KG1 (cell line): ENCODE data around the gene NLK.
"Not testable (repeated sequence)": the region's sequence is repeated elsewhere in the genome, so short reads cannot be mapped to it uniquely, and the experiment has no call there.

Experiments used
- DNase-seq: peaks from one replicate; lab custom pipeline; 2025; lab: John Stamatoyannopoulos, UW

NLK gene

GRCh38 chr17:28196636-28197035, 154.2 kb downstream of the NLK start:
- DNase-seq, result no peak

- no peak for DNase-seq
Measured at GRCh38 chr17:28199115-28199514, 156.6 kb downstream of the NLK start.

DNA sequence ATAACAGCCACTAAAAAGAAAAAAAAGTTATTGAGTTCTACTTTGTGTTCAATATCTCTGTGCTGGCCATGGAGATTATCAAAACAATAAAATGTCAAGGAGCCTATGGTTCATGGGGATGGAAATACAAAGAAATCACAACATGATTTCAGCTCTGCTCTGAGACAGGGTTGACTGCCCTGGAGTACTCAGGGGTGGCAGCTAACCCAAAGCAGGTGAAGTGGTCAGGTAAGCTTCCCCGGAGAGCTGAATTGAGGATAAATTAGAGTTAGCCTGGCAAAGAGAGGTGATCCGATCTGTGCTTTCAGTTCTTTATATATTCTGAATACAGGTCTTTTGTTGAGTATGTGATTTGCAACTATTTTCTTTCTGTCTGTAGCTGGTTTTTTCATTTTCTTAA, 157.3 kb downstream of the NLK start:
- DNase-seq, result no peak

DNA sequence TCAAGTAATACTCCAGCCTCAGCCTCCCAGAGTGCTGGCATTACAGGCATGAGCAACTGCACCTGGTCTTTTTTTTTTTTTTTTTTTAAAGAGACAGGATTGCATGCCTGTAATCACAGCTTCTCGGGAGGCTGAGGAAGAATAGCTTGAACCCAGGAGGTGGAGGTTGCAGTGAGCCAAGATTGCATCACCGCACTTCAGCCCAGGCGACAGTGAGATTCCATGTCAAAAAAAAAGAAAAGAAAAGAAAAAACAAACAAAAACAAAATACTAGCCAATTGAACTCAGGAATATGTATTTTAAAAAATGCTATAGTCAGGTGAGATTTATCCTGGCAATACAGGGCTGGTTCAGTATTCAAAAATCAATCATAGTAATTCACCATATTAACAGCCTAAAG, 158.8 kb downstream of the NLK start:
- no peak for DNase-seq

DNA sequence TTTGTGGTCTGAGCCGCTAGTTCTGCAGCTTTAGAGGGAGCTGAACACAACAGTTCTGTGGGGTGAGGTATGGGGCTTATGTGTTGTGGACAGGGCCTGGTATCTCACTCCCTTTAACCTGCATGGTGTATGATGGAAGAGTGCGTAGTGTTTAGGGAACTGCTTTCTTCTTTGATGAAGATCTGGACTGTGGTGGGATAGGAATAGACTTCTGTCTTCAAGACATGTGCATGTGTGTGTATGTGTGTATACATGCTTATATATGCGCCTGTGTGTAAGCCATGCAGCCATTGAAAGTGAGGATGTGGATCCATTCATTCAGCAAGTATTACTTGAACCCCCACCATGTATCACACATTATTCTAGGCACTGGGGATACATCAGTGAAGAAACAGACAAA, 161.8 kb downstream of the NLK start:
- no peak for DNase-seq

- DNase-seq, result no peak
Measured at GRCh38 chr17:28204751-28205150, 162.3 kb downstream of the NLK start.

GRCh38 chr17:28206292-28206691, 163.8 kb downstream of the NLK start:
- DNase-seq, result no peak

GRCh38 chr17:28211811-28212210, 169.3 kb downstream of the NLK start:
- DNase-seq, result no peak

GRCh38 chr17:28213578-28213977, 171.1 kb downstream of the NLK start:
- not testable (repeated sequence) for DNase-seq

DNA sequence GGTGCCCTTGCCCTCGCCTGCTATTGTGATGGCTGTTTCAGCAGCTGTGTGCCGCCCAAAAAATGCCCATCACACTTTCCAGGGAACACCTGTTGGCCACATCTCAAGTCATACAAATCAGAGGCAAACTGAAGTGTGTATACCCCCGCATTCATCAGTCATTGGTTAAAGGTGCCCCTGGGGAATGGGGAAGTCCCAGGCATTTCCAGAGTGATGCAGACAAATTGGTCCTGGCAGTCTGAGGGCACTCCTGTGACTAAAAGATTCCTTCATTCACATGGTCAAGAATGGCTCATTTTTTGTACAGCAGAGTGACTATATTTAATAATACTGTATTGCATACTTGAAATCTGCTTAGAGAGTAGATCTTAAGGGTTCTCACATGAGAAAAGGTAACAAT, 173.6 kb downstream of the NLK start:
- DNase-seq, result no peak

DNA sequence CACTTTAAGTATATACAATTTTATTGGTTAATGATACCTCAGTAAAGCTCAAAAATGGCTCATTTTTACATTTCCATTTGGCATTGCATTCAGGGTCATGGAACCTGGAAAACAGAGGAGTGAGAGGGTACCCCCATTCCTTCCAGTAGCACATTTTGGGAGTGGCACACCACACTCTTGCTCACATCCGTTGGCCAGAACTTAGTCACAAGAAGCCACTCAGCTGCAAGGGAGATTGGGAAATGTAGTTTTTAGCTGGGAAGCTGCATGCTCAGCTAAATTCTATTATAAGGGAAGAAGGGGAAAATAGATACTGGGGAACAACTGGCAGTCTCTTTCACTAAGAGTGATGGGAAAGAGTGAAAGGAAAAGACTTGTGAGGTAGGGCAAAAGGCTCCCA, 174.1 kb downstream of the NLK start:
- DNase-seq, result no peak

DNA sequence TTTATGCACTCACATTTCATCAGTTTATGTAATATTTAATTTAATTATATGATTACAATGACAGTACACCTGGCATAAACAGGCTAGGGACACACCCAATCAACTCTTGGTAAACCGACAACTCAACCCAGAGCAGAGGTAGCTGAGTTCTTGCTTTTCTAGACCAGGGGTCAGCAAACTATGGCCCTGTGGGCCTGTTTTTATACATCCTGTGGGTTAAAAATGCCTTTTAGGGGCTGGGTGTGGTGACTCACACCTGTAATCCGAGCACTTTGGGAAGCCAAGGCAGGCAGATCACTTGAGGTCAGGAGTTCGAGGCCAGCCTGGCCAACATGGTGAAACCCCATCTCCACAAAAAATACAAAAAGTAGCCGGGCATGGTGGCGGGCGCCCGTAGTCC, 177.3 kb downstream of the NLK start:
- no peak for DNase-seq

DNA sequence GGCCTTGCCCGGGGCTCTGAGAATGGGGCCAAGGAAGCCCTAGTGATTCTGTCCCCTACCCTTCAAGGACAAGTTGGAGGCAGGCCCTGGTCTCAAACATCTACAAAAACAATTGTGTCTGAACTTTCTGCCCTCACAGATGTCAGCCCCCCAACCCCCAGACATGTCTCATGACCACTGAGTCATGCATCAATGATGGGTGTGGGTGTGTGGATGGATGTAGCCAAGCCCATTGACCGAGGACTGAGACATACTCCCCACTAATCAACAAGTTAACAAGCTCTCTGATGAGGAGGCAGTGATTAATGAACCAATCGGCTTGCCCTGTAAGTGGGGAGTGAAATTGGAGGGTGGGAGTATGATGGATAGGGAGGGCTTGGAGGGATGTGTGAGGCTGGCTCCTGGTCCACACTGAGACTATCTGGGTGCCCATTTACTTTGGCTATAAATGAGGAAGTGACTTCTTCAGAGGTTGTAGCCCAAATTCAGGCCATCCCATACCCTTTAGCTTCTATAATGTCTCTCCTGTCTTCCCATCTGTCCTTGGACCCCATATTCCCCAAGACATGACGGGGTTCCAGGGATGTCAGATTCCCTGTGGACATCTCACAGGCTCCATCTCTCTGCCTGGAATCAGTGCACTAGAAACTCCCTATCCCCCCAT, 179.4 kb downstream of the NLK start:
- no peak for DNase-seq

DNA sequence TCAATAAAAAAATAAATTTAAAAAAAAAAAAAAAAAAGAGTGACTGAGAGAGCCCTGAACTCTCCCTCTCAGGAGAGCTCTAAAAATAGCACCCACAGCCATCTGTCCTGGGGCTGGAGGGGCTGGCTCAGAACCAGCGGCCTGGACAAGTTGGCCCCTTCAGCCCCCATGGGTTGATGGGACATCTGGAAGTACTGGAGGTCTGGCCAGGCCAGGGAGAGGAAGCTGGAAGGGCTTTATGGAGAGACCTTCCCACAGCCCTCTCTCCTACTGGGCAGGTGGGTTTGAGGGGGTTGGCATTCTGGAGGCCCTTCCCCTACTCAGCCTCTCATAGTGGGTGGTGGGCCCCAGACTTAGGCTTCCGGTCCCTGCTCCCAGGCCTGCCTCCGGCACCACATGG, 182.8 kb downstream of the NLK start:
- no peak for DNase-seq

DNA sequence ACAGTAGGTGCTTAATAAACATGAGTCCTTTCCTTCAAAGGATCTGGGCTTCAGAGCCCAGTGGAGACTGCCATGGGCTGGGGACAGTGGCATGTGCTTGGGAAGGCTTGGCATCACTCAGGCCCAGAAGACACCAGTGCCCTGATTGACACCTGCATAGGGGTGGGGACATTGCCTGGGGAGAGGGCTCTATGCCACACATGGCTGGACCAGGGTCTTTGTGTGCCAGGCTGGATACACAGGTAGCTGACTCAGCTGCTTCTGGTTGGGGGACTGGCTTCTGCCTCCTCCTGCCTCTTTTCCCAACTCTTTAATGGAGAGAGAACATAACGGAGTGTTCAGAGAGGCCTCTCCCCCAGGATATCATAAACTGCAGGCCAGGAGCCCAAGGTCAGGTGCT, 183.4 kb downstream of the NLK start:
- no peak for DNase-seq

DNA sequence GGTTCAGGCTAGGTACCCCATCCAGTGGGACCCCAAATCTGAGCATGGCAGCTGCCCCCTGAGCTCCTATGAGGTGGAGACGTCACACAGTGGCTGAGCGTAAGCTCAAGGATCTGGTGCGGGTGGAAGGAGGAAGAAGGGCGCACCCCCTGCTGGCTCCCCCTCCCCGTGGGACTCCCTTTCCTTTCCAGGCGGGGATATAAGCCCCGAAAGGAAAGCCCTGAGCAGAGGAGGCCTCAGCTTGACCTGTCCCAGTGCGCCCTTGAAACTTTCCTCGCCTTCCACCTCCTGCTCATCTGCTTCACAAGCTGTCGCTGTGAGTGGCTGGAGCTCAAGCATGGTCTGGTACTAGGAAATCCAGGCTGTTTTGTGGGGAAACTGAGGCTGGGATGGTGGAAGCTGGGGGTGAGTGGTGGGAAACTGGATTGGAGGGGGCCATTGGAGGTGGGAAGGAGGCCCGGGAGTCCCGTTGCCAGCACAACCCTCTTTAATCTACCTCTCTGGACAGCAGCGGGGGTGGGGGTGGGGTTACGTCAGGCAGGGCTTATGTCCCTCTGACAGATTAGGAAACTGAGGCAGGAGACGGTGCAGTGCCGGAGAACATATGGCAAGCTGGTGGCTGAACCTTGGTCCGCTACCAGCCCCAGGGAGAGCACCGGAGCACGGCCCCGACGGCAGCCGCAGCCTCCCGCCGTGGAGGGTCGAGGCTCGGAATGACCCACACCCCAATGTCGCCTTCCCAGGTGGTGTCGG, 184.3 kb downstream of the NLK start:
- DNase-seq, result no peak

DNA sequence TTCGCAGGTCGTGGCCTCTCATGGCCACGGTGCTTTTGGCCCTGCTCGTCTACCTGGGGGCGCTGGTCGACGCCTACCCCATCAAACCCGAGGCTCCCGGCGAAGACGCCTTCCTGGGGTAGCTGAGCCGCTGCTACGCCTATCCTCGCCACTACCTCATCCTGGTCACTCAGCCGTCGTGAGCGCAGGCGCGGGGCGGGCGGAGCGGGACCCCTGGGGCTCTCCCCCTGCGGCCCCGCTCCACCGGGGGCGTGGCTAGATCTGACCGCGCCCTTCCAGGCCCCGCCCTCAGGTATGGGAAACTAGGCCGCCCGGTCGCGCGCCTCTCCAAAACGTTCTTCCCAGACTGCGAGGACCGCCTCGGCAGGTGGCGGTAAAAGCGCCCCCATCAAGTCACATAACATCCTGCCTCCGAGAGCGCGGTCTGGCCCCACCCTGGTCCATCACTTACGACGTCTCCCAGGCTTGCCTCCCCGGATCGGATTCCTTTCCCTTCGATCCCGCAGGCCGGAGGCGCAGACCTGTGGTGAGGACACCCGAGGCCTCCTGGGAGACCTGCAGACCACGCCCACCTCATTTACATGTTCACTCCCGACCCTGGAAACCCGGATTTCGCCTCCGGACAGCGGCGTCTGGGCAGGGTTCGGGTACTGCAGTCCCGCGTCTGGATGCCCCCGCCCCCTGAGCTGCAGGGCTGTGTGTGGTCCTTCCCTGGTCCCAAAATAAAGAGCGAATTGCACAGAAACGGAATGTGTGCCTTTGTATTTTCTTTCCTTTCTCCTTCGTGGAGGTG, 185.0 kb downstream of the NLK start:
- no peak for DNase-seq

DNA sequence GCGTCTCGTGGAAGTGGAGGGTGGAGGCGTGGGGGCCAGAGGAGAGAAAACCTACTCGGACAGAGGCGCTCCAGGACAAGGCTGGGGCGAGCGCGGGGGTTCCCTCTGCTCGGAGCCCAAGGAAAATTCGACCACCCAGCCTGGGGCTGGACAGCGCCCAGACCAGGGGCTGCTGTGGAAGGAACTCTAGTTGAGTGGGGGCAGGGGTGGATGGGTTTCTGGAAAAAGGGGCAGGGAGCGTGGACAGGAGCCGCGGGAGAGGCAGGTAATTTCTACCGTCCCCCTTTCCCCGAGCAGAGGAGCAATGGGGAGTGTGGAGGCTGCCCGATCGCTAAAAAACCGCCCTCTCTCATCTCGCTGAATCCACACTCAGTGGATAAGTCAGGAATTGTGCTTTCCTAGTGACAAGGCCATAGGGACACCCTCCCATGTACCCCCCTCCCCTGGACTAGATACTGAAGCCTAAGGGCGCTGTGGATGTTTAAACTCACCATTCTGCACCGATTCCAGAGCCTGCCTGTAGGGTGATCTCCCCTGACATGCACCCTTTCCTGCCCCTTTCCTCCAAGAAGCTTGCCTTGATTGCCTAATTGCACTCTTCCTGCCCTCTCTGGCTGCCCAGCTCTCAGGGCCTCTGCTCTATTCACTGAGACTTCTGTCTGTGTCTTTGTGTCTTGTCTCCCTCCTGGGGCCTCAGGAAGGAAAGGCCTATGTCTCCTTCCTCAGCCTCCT, 185.8 kb downstream of the NLK start:
- no peak for DNase-seq

DNA sequence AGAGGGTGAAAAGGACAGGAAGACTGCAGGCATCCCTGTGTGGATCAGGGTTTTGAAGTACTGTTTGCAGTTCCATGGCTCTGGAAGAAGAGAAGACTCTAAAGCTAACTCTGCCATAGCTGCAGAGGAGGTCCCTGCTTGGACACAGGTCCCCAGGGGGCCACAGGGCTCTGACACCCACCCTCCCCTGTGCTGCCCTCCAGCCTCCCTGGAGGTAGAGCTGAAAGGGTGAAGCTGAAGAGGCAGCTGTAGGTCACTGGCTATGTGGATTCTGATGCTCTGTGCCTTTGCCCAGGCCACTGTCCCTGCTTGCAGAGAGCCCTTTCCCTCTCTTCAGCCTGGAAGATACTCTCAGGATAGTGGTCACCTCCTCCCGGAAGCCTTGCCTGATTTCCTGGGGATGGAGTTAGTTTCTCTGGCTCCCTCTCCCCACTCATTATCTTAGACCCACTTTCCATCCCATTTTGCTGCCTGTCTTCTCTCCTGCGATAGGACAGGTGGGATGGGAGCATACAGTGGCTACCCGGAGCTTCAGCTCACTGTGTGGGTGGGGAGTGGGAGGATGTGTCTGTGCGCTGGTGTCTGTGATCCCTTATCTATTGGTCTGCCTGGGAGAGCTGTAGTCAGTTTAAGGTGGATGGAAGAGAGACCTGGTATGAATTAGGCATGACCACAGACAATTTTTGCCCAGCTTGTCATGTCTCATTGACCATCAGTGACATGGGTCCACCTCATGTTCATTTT, 186.7 kb downstream of the NLK start:
- no peak for DNase-seq

DNA sequence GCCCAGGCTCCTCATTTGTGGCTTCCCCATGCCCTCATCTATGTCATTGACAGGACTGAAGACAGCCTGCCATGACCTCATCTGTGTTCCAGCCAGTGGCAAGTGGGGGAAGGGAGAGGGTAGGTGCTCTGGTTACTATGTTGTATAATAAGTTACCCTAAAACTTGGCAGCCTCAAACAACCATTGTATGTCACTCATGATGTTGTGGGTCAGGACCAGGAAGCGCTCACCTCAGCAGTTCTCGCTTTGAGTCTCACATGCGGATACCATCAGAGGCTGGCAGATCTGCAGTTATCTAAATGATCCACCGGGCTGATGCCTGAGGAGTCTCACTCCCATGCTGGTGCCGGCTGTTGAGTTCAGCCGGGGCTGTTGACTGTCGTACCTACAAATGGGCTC, 187.5 kb downstream of the NLK start:
- DNase-seq, result no peak

GRCh38 chr17:28230607-28231006, 188.1 kb downstream of the NLK start:
- not testable (repeated sequence) for DNase-seq

- DNase-seq, result not testable (repeated sequence)
Measured at GRCh38 chr17:28231624-28232023, 189.1 kb downstream of the NLK start.
